Endothelial cell of umbilical vein (primary cell): ENCODE measurements around the gene NKD1. TPM values are rescaled to one million over a fixed set of nuclear protein-coding genes. Genes with fewer than 3 reads are reported as not detected.

Experiments used
- BruUV-seq: library from RNA; stranded (reverse); fragments of 400-500 nt; replicated peaks from 2 replicates; lab custom pipeline; 2021; lab: Mats Ljungman, UMichigan
- CTCF ChIA-PET: fragments of 300-600, 350-600 bp; sonication (Branson Sonifier 250); formaldehyde crosslinking; loops from one replicate; lab custom pipeline; 2021; ENCODE audit warnings: antibody characterized with exemption, inconsistent platforms; lab: Charles Lee
- POLR2A ChIA-PET: fragments of 300-600, 350-600 bp; sonication (Branson Sonifier 250); formaldehyde crosslinking; loops from one replicate; lab custom pipeline; 2021; ENCODE audit warnings: antibody characterized with exemption, inconsistent platforms; lab: Charles Lee
- DNase-seq: peaks from one replicate; pipeline ENCODE4 v3.0.0-alpha.2; 2011; ENCODE audit warnings: low read depth, low spot score
- FAIRE-seq: peaks from 2 replicates; lab custom pipeline; 2011; peaks lifted over from hg19 to GRCh38; lab: Jason Lieb, UNC
- H2AFZ ChIP-seq: 2 replicates; pipeline ENCODE4 v1.6.0; 2012; ENCODE audit warnings: low read depth, low read length, control low read depth, inconsistent platforms
- H3K27ac ChIP-seq: 2 replicates; pipeline ENCODE4 v1.5.1; 2011; ENCODE audit warnings: low read depth, mild to moderate bottlenecking, control low read depth, low read length, moderate library complexity; ENCODE audit not compliant: insufficient read depth
- H3K27me3 ChIP-seq, 2 experiments: 2 replicates each; pipeline versions ENCODE4 v1.6.0 to v1.6.1; 2011; ENCODE audit warnings: low read length in 2 of 2, mixed read lengths in 1 of 2; ENCODE audit not compliant: control insufficient read depth in 2 of 2, insufficient read depth in 2 of 2
- H3K36me3 ChIP-seq, 2 experiments: 2 replicates in 1 of 2; 3 replicates in 1 of 2; pipeline ENCODE4 v1.5.1; 2011; ENCODE audit warnings: low read length in 2 of 2, mild to moderate bottlenecking in 1 of 2, moderate library complexity in 1 of 2; ENCODE audit not compliant: control insufficient read depth in 2 of 2, insufficient read depth in 2 of 2; ENCODE audit errors: extremely low read depth in 1 of 2
- H3K4me1 ChIP-seq: 3 replicates; pipeline ENCODE4 v1.5.1; 2011; ENCODE audit warnings: mild to moderate bottlenecking, low read length; ENCODE audit not compliant: control insufficient read depth, insufficient read depth; ENCODE audit errors: extremely low read depth
- H3K4me2 ChIP-seq: 2 replicates; pipeline ENCODE4 v1.6.1; 2011; ENCODE audit warnings: low read length, control low read depth, mixed read lengths; ENCODE audit not compliant: insufficient read depth
- H3K4me3 ChIP-seq, 3 experiments: fragments of 200-600 bp in 1 of 3; sonication (generic), shearing (Covaris generic) in 1 of 3; replicated peaks in 1 of 3; 2 replicates each; pipeline ENCODE4 v1.5.1; 2011 to 2016; ENCODE audit warnings: control low read depth in 3 of 3, low read length in 3 of 3, mild to moderate bottlenecking in 2 of 3, inconsistent platforms in 1 of 3, low read depth in 1 of 3, moderate library complexity in 1 of 3; ENCODE audit not compliant: insufficient read depth in 1 of 3
- H3K79me2 ChIP-seq: 2 replicates; pipeline ENCODE4 v1.6.0; 2012; ENCODE audit warnings: low read length, inconsistent platforms; ENCODE audit not compliant: control insufficient read depth, insufficient read depth
- H3K9ac ChIP-seq: replicated peaks from 2 replicates; pipeline ENCODE3; 2011; ENCODE audit warnings: low read length, control low read depth; ENCODE audit not compliant: insufficient read depth; ENCODE audit errors: extremely low read depth
- H3K9me1 ChIP-seq: replicated peaks from 3 replicates; pipeline ENCODE4 v1.6.0; 2011; ENCODE audit warnings: mild to moderate bottlenecking, low read length; ENCODE audit not compliant: control insufficient read depth, insufficient read depth; ENCODE audit errors: extremely low read depth
- H3K9me3 ChIP-seq: replicated peaks from 2 replicates; pipeline ENCODE4 v1.5.1; 2012; ENCODE audit warnings: low read length, inconsistent platforms; ENCODE audit not compliant: control insufficient read depth, insufficient read depth
- H4K20me1 ChIP-seq: replicated peaks from 2 replicates; pipeline ENCODE3; 2011; ENCODE audit warnings: mild to moderate bottlenecking, low read length; ENCODE audit not compliant: control insufficient read depth, insufficient read depth; ENCODE audit errors: extremely low read depth
- EZH2 ChIP-seq: IDR thresholded peaks from 2 replicates; pipeline ENCODE4 v1.6.1; 2012; ENCODE audit warnings: borderline replicate concordance, low read depth, mild to moderate bottlenecking, moderate library complexity, low read length, inconsistent platforms; ENCODE audit not compliant: severe bottlenecking
- FOS ChIP-seq: IDR thresholded peaks from 2 replicates; pipeline ENCODE4 v1.6.1; 2011; ENCODE audit warnings: mild to moderate bottlenecking, low read length, moderate library complexity, borderline replicate concordance; ENCODE audit not compliant: insufficient read depth
- GATA2 ChIP-seq: IDR thresholded peaks from 2 replicates; pipeline ENCODE4 v1.7.0; 2011; ENCODE audit warnings: low read depth, mild to moderate bottlenecking, moderate library complexity, mixed read lengths, low read length; ENCODE audit not compliant: insufficient read length, insufficient read depth
- JUN ChIP-seq: IDR thresholded peaks from 2 replicates; pipeline ENCODE4 v1.6.1; 2011; ENCODE audit warnings: borderline replicate concordance, low read depth; ENCODE audit not compliant: insufficient read length, insufficient read depth
- MAX ChIP-seq: IDR thresholded peaks from 2 replicates; pipeline ENCODE4 v1.6.1; 2011; ENCODE audit not compliant: insufficient read depth, insufficient read length
- MYC ChIP-seq: IDR thresholded peaks from one replicate; pipeline ENCODE4 v1.6.1; 2011; ENCODE audit warnings: mild to moderate bottlenecking, low read depth, low read length
- POLR2A ChIP-seq: IDR thresholded peaks from 2 replicates; pipeline ENCODE4 v1.6.1; 2012; ENCODE audit warnings: low read depth, mild to moderate bottlenecking, control low read depth, low read length
- POLR2AphosphoS5 ChIP-seq: IDR thresholded peaks from 2 replicates; pipeline ENCODE4 v1.6.1; 2012; ENCODE audit warnings: low read depth, mild to moderate bottlenecking, control low read depth, low read length, moderate library complexity; ENCODE audit not compliant: insufficient read depth
- dilution Hi-C: fragments of 300-500 bp; cut with MboI; formaldehyde crosslinking; loops from one replicate; pipeline ENCODE4 v1.15.0; 2019; ENCODE audit warnings: low sequenced_read_pairs; ENCODE audit not compliant: extremely low pct_ligation_motif_present
- intact Hi-C: fragments of 100-400 bp; cut with micrococcal nuclease; formaldehyde crosslinking; loops from one replicate; pipeline ENCODE4 v1.10.0; 2022
- polyA plus RNA-seq, 4 experiments: library from polyadenylated mRNA; depleted of rRNA in 3 of 4; stranded (reverse) in 3 of 4; unstranded in 1 of 4; fragments of >200 nt; gene quantifications; 2 replicates each; pipeline versions ENCODE4 v1.2.1 to v1.2.3, GENCODE V29; 2011 to 2012; ENCODE audit warnings: missing spikeins in 1 of 4
- total RNA-seq: library from RNA; stranded (reverse); gene quantifications from 2 replicates; pipeline ENCODE4 v1.2.3, GENCODE V29; 2021
- TF ChIP-seq, protein P1 (sequence below), 2 donors: IDR thresholded peaks; 1 replicate in 1 of 2; 2 replicates in 1 of 2; pipeline ENCODE4 v1.5.1; 2011; ENCODE audit warnings: low read length in 2 of 2, mild to moderate bottlenecking in 2 of 2, moderate library complexity in 2 of 2, control low read depth in 1 of 2, inconsistent platforms in 1 of 2, low read depth in 1 of 2; ENCODE audit not compliant: insufficient read depth in 1 of 2; ENCODE audit errors: extremely low read depth in 1 of 2

Gene NKD1
- total and polyA plus RNA-seq, 2 donors (not counting 3 experiments of a cell fraction or from before 2014, with no cell fraction given), result not detected

DNA sequence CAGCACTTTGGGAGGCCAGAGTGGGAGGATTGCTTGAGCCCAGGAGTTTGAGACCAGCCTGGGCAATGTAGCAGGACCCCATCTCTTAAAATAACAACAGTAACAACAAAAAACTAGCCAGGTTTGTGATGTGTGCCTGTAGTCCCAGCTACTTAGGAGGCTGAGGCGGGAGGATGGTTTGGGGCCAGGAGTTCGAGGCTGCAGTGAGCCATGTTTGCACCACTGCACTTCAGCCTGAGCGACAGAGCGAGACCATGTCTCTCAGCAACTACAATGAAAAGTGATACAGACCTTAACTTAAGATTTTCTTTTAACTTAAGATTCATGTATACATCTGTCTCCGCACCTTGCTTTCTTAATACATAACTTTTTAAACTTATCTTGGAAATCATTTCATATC, 17.2 kb downstream of the NKD1 start:
- no peak overlapping the region for H2AFZ ChIP-seq
- no peaks in the 10 kb centered on the region for H3K4me1 ChIP-seq
- H3K9me3 ChIP-seq, result no peaks in the 10 kb centered on the region
- no peak overlapping the region for H3K4me3 ChIP-seq
- intact Hi-C loops, result no loop called here
- TF ChIP-seq JUN (no peak), EZH2 (no peak), POLR2AphosphoS5 (no peak), GATA2 (no peak), MAX (no peak), FOS (no peak), POLR2A (no peak), MYC (no peak)
- TF ChIP-seq, protein P1, sequence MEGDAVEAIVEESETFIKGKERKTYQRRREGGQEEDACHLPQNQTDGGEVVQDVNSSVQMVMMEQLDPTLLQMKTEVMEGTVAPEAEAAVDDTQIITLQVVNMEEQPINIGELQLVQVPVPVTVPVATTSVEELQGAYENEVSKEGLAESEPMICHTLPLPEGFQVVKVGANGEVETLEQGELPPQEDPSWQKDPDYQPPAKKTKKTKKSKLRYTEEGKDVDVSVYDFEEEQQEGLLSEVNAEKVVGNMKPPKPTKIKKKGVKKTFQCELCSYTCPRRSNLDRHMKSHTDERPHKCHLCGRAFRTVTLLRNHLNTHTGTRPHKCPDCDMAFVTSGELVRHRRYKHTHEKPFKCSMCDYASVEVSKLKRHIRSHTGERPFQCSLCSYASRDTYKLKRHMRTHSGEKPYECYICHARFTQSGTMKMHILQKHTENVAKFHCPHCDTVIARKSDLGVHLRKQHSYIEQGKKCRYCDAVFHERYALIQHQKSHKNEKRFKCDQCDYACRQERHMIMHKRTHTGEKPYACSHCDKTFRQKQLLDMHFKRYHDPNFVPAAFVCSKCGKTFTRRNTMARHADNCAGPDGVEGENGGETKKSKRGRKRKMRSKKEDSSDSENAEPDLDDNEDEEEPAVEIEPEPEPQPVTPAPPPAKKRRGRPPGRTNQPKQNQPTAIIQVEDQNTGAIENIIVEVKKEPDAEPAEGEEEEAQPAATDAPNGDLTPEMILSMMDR (IDR thresholded peaks at IDR 0.05; ENCODE audit: extremely low read depth in 1 of 2, insufficient read depth in 1 of 2, low read depth in 1 of 2, low read length in 2 of 2), result no peak
- no peak for FAIRE-seq
- no peak overlapping the region for H3K4me2 ChIP-seq
- ChIA-PET POLR2A (no interaction called here), CTCF (no interaction called here)
- H3K79me2 ChIP-seq, result no peaks in the 10 kb centered on the region
- no peak overlapping the region for H3K9ac ChIP-seq
- no peaks in the 10 kb centered on the region for H3K9me1 ChIP-seq
- dilution Hi-C loops, result no loop called here
- no peak for DNase-seq
- H3K36me3 ChIP-seq, result no peaks in the 10 kb centered on the region
- no peaks in the 10 kb centered on the region for H4K20me1 ChIP-seq
- BruUV-seq, result no TSS peak
- no peak overlapping the region for H3K27ac ChIP-seq
- H3K27me3 ChIP-seq, result no peaks in the 10 kb centered on the region
